Fibroblast of lung (primary cell): ENCODE results near the gene NECTIN3. TPM values are rescaled to one million over a fixed set of nuclear protein-coding genes. Genes with fewer than 3 reads are reported as not detected.

Experiments used
- DNase-seq, 2 donors: peaks; one replicate each; pipeline versions ENCODE4 v3.0.0 to v3.0.0-alpha.2; 2010; ENCODE audit warnings: low read depth in 2 of 2
- H2AFZ ChIP-seq: 2 replicates; pipeline ENCODE4 v1.5.1; 2012; ENCODE audit warnings: low read length, control low read depth, inconsistent platforms
- H3K27ac ChIP-seq: 2 replicates; pipeline ENCODE4 v1.5.1; 2011; ENCODE audit warnings: low read length, control low read depth; ENCODE audit not compliant: insufficient read depth
- H3K27me3 ChIP-seq: 2 replicates; pipeline ENCODE4 v1.5.1; 2011; ENCODE audit warnings: mild to moderate bottlenecking, low read length; ENCODE audit not compliant: control insufficient read depth, insufficient read depth
- H3K36me3 ChIP-seq: 2 replicates; pipeline ENCODE4 v1.5.1; 2011; ENCODE audit warnings: low read length; ENCODE audit not compliant: control insufficient read depth, insufficient read depth
- H3K4me1 ChIP-seq: 2 replicates; pipeline ENCODE4 v1.5.1; 2011; ENCODE audit warnings: low read length; ENCODE audit not compliant: control insufficient read depth, insufficient read depth; ENCODE audit errors: extremely low read depth
- H3K4me2 ChIP-seq: 2 replicates; pipeline ENCODE4 v1.5.1; 2011; ENCODE audit warnings: low read length, control low read depth; ENCODE audit not compliant: insufficient read depth; ENCODE audit errors: extremely low read depth
- H3K4me3 ChIP-seq, 4 experiments: fragments of 200-600 bp in 1 of 4; sonication (generic) in 1 of 4; replicated peaks in 1 of 4; 2 replicates each; pipeline ENCODE4 v1.5.1; 2011 to 2016; ENCODE audit warnings: low read length in 4 of 4, low read depth in 3 of 4, mild to moderate bottlenecking in 3 of 4, control low read depth in 2 of 4, inconsistent platforms in 1 of 4, mixed read lengths in 1 of 4; ENCODE audit not compliant: insufficient read depth in 1 of 4; ENCODE audit errors: control extremely low read depth in 1 of 4
- H3K79me2 ChIP-seq: 2 replicates; pipeline ENCODE4 v1.5.1; 2012; ENCODE audit warnings: mild to moderate bottlenecking, low read length, inconsistent platforms; ENCODE audit not compliant: control insufficient read depth, insufficient read depth
- H3K9ac ChIP-seq: 2 replicates; pipeline ENCODE4 v1.5.1; 2011; ENCODE audit warnings: mild to moderate bottlenecking, low read length, control low read depth; ENCODE audit not compliant: insufficient read depth
- H3K9me3 ChIP-seq: 2 replicates; pipeline ENCODE4 v1.5.1; 2012; ENCODE audit warnings: low read depth, low read length; ENCODE audit not compliant: control insufficient read depth, insufficient read depth
- H4K20me1 ChIP-seq: 2 replicates; pipeline ENCODE4 v1.5.1; 2011; ENCODE audit warnings: low read length; ENCODE audit not compliant: control insufficient read depth, insufficient read depth; ENCODE audit errors: extremely low read depth
- EZH2 ChIP-seq: IDR thresholded peaks from 2 replicates; pipeline ENCODE4 v1.5.1; 2012; ENCODE audit warnings: low read length, control low read depth, mild to moderate bottlenecking; ENCODE audit errors: missing control alignments
- polyA plus RNA-seq, 2 donors: library from polyadenylated mRNA; depleted of rRNA in 1 of 2; stranded (reverse) in 1 of 2; unstranded in 1 of 2; fragments of >200 nt; gene quantifications; 2 replicates each; pipeline ENCODE4 v1.2.1, GENCODE V29; 2011 to 2012; ENCODE audit warnings: missing spikeins in 1 of 2
- total RNA-seq: library from RNA; depleted of rRNA; stranded (reverse); fragments of >200 nt; gene quantifications from 2 replicates; pipeline ENCODE4 v1.2.1, GENCODE V29; 2014
- TF ChIP-seq, protein P1 (sequence below), 2 donors: IDR thresholded peaks in 1 of 2; conservative IDR thresholded peaks in 1 of 2; 1 replicate in 1 of 2; 2 replicates in 1 of 2; pipeline ENCODE4 v1.5.1; 2011 to 2012; ENCODE audit warnings: low read length in 2 of 2, control low read depth in 1 of 2, inconsistent platforms in 1 of 2, low read depth in 1 of 2, mild to moderate bottlenecking in 1 of 2

NECTIN3 gene
- total and polyA plus RNA-seq, 2 donors (not counting 1 experiment from before 2014, with no cell fraction given): 46.9 to 58.1 TPM

DNA sequence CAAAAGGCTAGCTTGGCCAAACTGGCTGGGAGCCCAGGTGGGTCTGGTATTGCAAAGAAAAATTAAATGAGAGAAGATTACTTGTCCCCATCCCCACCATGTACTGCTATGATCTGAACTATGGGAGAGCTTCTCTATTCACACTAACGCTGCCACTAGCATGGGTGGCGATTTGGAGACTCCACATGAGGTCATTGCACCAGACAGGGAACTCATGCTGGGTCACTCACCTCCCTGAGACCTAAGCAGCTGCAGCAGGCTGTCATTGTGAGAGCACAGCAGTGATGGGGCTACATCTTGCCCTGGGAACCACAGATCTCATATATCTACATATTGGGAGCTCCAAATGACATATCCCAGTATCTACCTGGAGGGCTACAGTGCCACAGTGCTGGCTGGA, 36.3 kb upstream of the NECTIN3 start:
- H4K20me1 ChIP-seq: no peaks in the 10 kb centered on the region
- no peaks in the 10 kb centered on the region for H3K79me2 ChIP-seq
- no peak for DNase-seq
- no peaks in the 10 kb centered on the region for H3K9me3 ChIP-seq
- H3K4me2 ChIP-seq: no peak overlapping the region
- no peaks in the 10 kb centered on the region for H3K4me1 ChIP-seq
- H3K36me3 ChIP-seq: no peaks in the 10 kb centered on the region
- TF ChIP-seq, protein P1, sequence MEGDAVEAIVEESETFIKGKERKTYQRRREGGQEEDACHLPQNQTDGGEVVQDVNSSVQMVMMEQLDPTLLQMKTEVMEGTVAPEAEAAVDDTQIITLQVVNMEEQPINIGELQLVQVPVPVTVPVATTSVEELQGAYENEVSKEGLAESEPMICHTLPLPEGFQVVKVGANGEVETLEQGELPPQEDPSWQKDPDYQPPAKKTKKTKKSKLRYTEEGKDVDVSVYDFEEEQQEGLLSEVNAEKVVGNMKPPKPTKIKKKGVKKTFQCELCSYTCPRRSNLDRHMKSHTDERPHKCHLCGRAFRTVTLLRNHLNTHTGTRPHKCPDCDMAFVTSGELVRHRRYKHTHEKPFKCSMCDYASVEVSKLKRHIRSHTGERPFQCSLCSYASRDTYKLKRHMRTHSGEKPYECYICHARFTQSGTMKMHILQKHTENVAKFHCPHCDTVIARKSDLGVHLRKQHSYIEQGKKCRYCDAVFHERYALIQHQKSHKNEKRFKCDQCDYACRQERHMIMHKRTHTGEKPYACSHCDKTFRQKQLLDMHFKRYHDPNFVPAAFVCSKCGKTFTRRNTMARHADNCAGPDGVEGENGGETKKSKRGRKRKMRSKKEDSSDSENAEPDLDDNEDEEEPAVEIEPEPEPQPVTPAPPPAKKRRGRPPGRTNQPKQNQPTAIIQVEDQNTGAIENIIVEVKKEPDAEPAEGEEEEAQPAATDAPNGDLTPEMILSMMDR (conservative IDR thresholded peaks at IDR 0.05 in 1 of 2, IDR thresholded peaks at IDR 0.05 in 1 of 2; ENCODE audit: low read depth in 1 of 2, low read length in 2 of 2): no peak
- TF ChIP-seq EZH2: no peak
- no peaks in the 10 kb centered on the region for H3K27me3 ChIP-seq
- H2AFZ ChIP-seq: no peak overlapping the region
- H3K27ac ChIP-seq: no peak overlapping the region
- no peak overlapping the region for H3K9ac ChIP-seq
- no peak overlapping the region for H3K4me3 ChIP-seq

DNA sequence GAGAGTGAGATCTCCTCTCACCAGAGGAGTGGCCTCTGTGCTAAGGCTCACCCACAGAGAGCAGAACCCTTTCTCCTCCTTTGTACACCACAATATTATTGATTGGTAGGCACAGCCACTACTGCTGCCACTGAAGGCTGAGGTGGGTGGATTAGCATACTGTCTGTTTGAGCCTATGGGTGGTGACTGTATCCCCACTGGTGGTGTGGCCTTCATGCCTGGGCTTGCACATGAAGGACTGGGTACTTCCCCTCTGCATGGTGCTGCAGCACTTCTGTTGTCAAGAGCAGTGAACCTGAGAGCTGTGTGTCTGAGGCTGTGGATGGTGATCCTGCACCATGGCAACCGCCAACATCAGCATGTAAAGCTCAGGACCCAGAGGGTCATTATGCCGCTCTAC, 35.7 kb upstream of the NECTIN3 start:
- Histone ChIP-seq H4K20me1 (no peaks in the 10 kb centered on the region), H3K36me3 (no peaks in the 10 kb centered on the region), H3K4me1 (no peaks in the 10 kb centered on the region), H3K4me3 (no peak overlapping the region), H3K9me3 (no peaks in the 10 kb centered on the region), H3K79me2 (no peaks in the 10 kb centered on the region), H3K27ac (no peak overlapping the region), H3K4me2 (no peak overlapping the region), H3K27me3 (no peaks in the 10 kb centered on the region), H2AFZ (no peak overlapping the region), H3K9ac (no peak overlapping the region)
- no peak for TF ChIP-seq EZH2
- TF ChIP-seq, protein P1 (conservative IDR thresholded peaks at IDR 0.05 in 1 of 2, IDR thresholded peaks at IDR 0.05 in 1 of 2; ENCODE audit: low read depth in 1 of 2, low read length in 2 of 2): no peak
- DNase-seq: no peak

DNA sequence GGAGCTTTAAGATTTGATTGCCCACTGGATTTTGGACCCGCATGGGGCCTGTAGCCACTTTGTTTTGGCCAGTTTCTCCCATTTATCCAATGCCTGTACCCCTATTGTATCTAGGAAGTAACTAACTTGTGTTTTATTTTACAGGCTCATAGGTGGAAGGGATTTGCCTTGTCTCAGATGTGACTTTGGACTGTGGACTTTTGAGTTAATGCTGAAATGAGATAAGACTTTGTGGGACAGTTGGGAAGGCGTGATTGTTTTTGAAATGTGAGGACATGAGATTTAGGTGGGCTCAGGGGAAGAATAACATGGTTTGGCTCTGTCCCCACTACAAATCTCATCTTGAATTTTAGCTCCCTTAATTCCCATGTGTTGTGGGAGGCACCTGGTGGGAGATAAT, 30.7 kb upstream of the NECTIN3 start:
- TF ChIP-seq, protein P1 (conservative IDR thresholded peaks at IDR 0.05 in 1 of 2, IDR thresholded peaks at IDR 0.05 in 1 of 2; ENCODE audit: low read depth in 1 of 2, low read length in 2 of 2): no peak
- TF ChIP-seq EZH2: no peak
- no peaks in the 10 kb centered on the region for H4K20me1 ChIP-seq

More for the DNA sequence above, 30.7 kb upstream of the NECTIN3 start:
- H3K4me3 ChIP-seq: no peak overlapping the region
- no peak overlapping the region for H3K27ac ChIP-seq
- DNase-seq: no peak
- H3K9ac ChIP-seq: no peak overlapping the region
- H3K36me3 ChIP-seq: no peaks in the 10 kb centered on the region
- no peaks in the 10 kb centered on the region for H3K4me1 ChIP-seq
- no peaks in the 10 kb centered on the region for H3K27me3 ChIP-seq
- H3K9me3 ChIP-seq: no peaks in the 10 kb centered on the region
- H2AFZ ChIP-seq: no peak overlapping the region
- H3K79me2 ChIP-seq: no peaks in the 10 kb centered on the region
- no peak overlapping the region for H3K4me2 ChIP-seq
